ENCODE measurements around the gene MALSU1. TPM values are rescaled to one million over a fixed set of nuclear protein-coding genes. Genes with fewer than 3 reads are reported as not detected.

The MALSU1 gene
- total RNA-seq (34.3 TPM), polyA plus RNA-seq (10 to 100 TPM; 72.6 to 86.2 (median 80.6) TPM)

DNA sequence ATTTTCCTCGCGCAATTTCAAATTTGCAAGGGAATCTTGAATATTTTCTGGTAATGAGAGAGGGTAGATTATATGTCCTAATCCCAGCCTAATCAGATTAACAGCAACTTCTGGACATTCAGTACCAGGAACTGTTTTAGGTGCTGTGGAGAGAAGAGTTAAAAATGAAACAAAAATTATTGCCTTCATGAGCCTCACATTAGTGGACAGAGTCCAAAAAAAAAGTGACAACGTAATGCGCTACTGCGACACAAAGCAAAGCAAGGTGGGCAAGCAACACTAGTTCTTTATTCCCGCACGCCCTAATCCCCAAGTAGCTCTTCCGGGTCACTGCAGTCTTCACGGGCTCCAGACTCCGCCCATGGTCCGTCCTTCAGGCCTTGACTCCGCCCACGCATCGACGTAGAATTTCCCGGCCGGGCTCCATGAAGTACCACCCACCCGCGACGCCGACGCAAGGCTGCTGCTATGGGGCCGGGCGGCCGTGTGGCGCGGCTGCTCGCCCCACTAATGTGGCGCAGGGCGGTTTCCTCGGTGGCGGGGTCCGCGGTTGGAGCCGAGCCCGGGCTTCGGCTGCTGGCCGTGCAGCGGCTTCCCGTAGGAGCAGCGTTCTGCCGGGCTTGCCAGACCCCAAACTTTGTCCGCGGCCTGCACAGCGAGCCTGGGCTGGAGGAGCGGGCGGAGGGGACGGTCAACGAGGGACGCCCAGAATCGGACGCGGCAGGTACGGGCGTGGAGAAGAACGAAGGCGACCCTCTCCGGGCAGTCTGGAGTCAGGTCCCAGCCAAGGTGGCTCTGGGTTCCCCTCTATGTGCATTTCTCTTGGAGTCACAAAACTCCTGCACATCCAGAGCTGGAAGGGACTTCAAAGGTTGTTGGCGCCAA is at the start of gene MALSU1:
TSS of gene MALSU1 (plus strand) at position 455 of the 885 bp plus-strand sequence. CDS start at position 469, 14 bp downstream.
- ATAC-seq (ENCODE audit: low read depth in 2 of 2), result peak; percentile 100
- peaks cover 8% of the 10 kb centered on the region for H3K36me3 ChIP-seq (ENCODE audit: control insufficient read depth, insufficient read depth, low read length)
- Mint-ChIP-seq H3K36me3 (peaks cover 22% of the 10 kb centered on the region), H3K27me3 (peaks cover 11% of the 10 kb centered on the region), H3K4me1 (peaks cover 17 to 51% (median 34%) of the 10 kb centered on the region in 4 donors), H3K4me3 (peak within 1 kb of the TSS; percentile 84 to 97 (median 94)), H3K9me3 (peaks cover 0 to 1% (median 0%) of the 10 kb centered on the region in 7 donors), H3K27ac (peak within 1 kb of the TSS; percentile 97 to 99 (median 97))
- H3K9me3 ChIP-seq (ENCODE audit: control insufficient read depth in 2 of 2, low read length in 2 of 2), result no peaks in the 10 kb centered on the region
- peak; percentile 92 to 99 (median 94) for DNase-seq
- no peaks in the 10 kb centered on the region for H3K27me3 ChIP-seq (ENCODE audit: control insufficient read depth, insufficient read depth, low read length)
- peaks cover 38% of the 10 kb centered on the region for H3K4me1 ChIP-seq (ENCODE audit: control insufficient read depth, insufficient read depth, low read length, poor library complexity, severe bottlenecking)
- peak within 1 kb of the TSS; percentile 90 for H3K4me3 ChIP-seq (ENCODE audit: low read depth, low read length)
- H3K27ac ChIP-seq (ENCODE audit: insufficient read depth, low read length, poor library complexity, severe bottlenecking), result peak within 1 kb of the TSS; percentile 81

- Histone ChIP-seq H3K27ac (ENCODE audit: insufficient read depth, low read length, poor library complexity, severe bottlenecking) (no peak overlapping the region), H3K4me3 (ENCODE audit: low read depth, low read length) (no peak overlapping the region), H3K9me3 (ENCODE audit: control insufficient read depth in 2 of 2, low read length in 2 of 2) (no peaks in the 10 kb centered on the region), H3K4me1 (ENCODE audit: control insufficient read depth, insufficient read depth, low read length, poor library complexity, severe bottlenecking) (no peaks in the 10 kb centered on the region), H3K36me3 (ENCODE audit: control insufficient read depth, insufficient read depth, low read length) (no peaks in the 10 kb centered on the region), H3K27me3 (ENCODE audit: control insufficient read depth, insufficient read depth, low read length) (peaks cover 39% of the 10 kb centered on the region)
- no peak for DNase-seq
- ATAC-seq (ENCODE audit: low read depth in 2 of 2), result no peak
- H3K4me3 Mint-ChIP-seq, result no peak overlapping the region
- H3K27me3 Mint-ChIP-seq, result peaks cover 84% of the 10 kb centered on the region
- peaks cover 0 to 3% (median 0%) of the 10 kb centered on the region in 4 donors for H3K4me1 Mint-ChIP-seq
- peaks cover 0 to 15% (median 3%) of the 10 kb centered on the region in 7 donors for H3K9me3 Mint-ChIP-seq
- H3K36me3 Mint-ChIP-seq, result no peaks in the 10 kb centered on the region
- H3K27ac Mint-ChIP-seq, result no peak overlapping the region
These were observed 49.7 kb upstream of the MALSU1 start for GRCh38 chr7:23249486-23249885.

- Mint-ChIP-seq H3K27me3 (peaks cover 68% of the 10 kb centered on the region), H3K4me3 (no peak overlapping the region), H3K27ac (no peak overlapping the region), H3K4me1 (no peaks in the 10 kb centered on the region), H3K36me3 (no peaks in the 10 kb centered on the region), H3K9me3 (peaks cover 0 to 15% (median 0%) of the 10 kb centered on the region in 7 donors)
- no peak for DNase-seq
- peaks cover 17% of the 10 kb centered on the region for H3K27me3 ChIP-seq (ENCODE audit: control insufficient read depth, insufficient read depth, low read length)
- H3K9me3 ChIP-seq (ENCODE audit: control insufficient read depth in 2 of 2, low read length in 2 of 2), result no peaks in the 10 kb centered on the region
- H3K27ac ChIP-seq (ENCODE audit: insufficient read depth, low read length, poor library complexity, severe bottlenecking), result no peak overlapping the region
- ATAC-seq (ENCODE audit: low read depth in 2 of 2), result no peak
- no peak overlapping the region for H3K4me3 ChIP-seq (ENCODE audit: low read depth, low read length)
- no peaks in the 10 kb centered on the region for H3K36me3 ChIP-seq (ENCODE audit: control insufficient read depth, insufficient read depth, low read length)
- no peaks in the 10 kb centered on the region for H3K4me1 ChIP-seq (ENCODE audit: control insufficient read depth, insufficient read depth, low read length, poor library complexity, severe bottlenecking)
These were observed 45.0 kb upstream of the MALSU1 start for GRCh38 chr7:23254051-23254681.

DNA sequence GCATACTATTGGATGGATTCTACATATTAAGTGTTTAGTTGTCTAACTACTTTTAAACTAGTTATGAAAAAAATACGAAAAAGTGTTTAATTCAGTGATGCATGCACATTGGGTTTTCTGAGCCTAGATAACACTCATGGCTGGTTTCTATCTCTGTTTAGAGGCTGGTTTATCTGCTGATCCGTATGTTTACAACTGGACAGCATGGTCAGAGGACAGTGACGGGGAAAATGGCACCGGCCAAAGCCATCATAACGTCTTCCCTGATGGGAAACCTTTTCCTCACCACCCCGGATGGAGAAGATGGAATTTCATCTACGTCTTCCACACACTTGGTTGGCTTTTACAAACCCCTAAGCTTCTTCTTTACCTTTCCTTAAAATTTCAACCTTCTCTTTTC is 42.4 kb upstream of the MALSU1 start:
- H3K9me3 ChIP-seq (ENCODE audit: control insufficient read depth in 2 of 2, low read length in 2 of 2), result no peaks in the 10 kb centered on the region
- H3K27me3 ChIP-seq (ENCODE audit: control insufficient read depth, insufficient read depth, low read length), result peaks cover 11% of the 10 kb centered on the region
- H3K36me3 Mint-ChIP-seq, result no peaks in the 10 kb centered on the region
- no peaks in the 10 kb centered on the region for H3K36me3 ChIP-seq (ENCODE audit: control insufficient read depth, insufficient read depth, low read length)
- DNase-seq (no peak), ATAC-seq (ENCODE audit: low read depth in 2 of 2) (no peak)
- no peaks in the 10 kb centered on the region for H3K4me1 ChIP-seq (ENCODE audit: control insufficient read depth, insufficient read depth, low read length, poor library complexity, severe bottlenecking)
- H3K27me3 Mint-ChIP-seq, result peaks cover 42% of the 10 kb centered on the region
- no peak overlapping the region for H3K4me3 Mint-ChIP-seq
- H3K9me3 Mint-ChIP-seq, result peaks cover 0 to 8% (median under 1%) of the 10 kb centered on the region in 7 donors
- H3K4me1 Mint-ChIP-seq, result no peaks in the 10 kb centered on the region
- no peak overlapping the region for H3K27ac Mint-ChIP-seq
- no peak overlapping the region for H3K4me3 ChIP-seq (ENCODE audit: low read depth, low read length)
- H3K27ac ChIP-seq (ENCODE audit: insufficient read depth, low read length, poor library complexity, severe bottlenecking), result no peak overlapping the region

- H3K9me3 ChIP-seq (ENCODE audit: control insufficient read depth in 2 of 2, low read length in 2 of 2), result no peaks in the 10 kb centered on the region
- Mint-ChIP-seq H3K36me3 (no peaks in the 10 kb centered on the region), H3K27me3 (peaks cover 20% of the 10 kb centered on the region), H3K27ac (no peak overlapping the region), H3K4me3 (no peak overlapping the region), H3K4me1 (no peaks in the 10 kb centered on the region), H3K9me3 (peaks cover 0 to 2% (median 0%) of the 10 kb centered on the region in 7 donors)
- H3K27me3 ChIP-seq (ENCODE audit: control insufficient read depth, insufficient read depth, low read length), result peaks cover 2% of the 10 kb centered on the region
- no peaks in the 10 kb centered on the region for H3K36me3 ChIP-seq (ENCODE audit: control insufficient read depth, insufficient read depth, low read length)
- no peak overlapping the region for H3K4me3 ChIP-seq (ENCODE audit: low read depth, low read length)
- H3K27ac ChIP-seq (ENCODE audit: insufficient read depth, low read length, poor library complexity, severe bottlenecking), result no peak overlapping the region
- ATAC-seq (ENCODE audit: low read depth in 2 of 2), result no peak
- no peaks in the 10 kb centered on the region for H3K4me1 ChIP-seq (ENCODE audit: control insufficient read depth, insufficient read depth, low read length, poor library complexity, severe bottlenecking)
- no peak for DNase-seq
These were observed 38.8 kb upstream of the MALSU1 start for GRCh38 chr7:23260371-23260770.

DNA sequence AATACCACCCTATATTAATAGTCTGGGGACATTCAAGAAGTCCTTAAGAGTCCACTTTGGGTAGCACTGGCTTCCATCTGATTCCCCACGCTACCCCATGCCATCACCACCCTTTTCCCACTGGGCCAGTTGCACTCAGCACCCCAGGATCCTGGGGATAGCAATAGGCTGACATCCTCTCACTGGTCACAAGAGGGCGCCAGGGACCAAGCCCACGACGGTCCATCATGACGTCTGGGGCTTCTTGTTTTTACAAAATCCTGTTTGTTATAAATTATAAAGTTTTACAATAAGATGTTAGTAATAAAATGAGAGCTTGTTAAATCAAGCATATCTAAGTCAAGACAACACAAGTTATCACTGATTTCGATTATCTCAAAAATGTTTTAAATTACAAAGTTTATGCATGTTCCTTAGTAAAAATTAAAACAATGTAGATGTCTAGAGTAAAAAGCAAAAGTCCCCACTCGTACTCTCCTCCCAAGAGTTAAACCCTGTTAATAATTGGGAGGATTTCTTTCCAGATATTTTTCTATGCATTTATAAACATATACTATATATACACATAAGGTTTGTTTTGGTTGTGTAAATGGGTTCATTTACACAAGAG is 37.2 kb upstream of the MALSU1 start:
- peaks cover 5% of the 10 kb centered on the region for H3K27me3 Mint-ChIP-seq
- Histone ChIP-seq H3K4me1 (ENCODE audit: control insufficient read depth, insufficient read depth, low read length, poor library complexity, severe bottlenecking) (no peaks in the 10 kb centered on the region), H3K27me3 (ENCODE audit: control insufficient read depth, insufficient read depth, low read length) (no peaks in the 10 kb centered on the region), H3K36me3 (ENCODE audit: control insufficient read depth, insufficient read depth, low read length) (no peaks in the 10 kb centered on the region), H3K27ac (ENCODE audit: insufficient read depth, low read length, poor library complexity, severe bottlenecking) (no peak overlapping the region), H3K9me3 (ENCODE audit: control insufficient read depth in 2 of 2, low read length in 2 of 2) (no peaks in the 10 kb centered on the region), H3K4me3 (ENCODE audit: low read depth, low read length) (peak overlapping the region; percentile 11)
- H3K9me3 Mint-ChIP-seq, result peaks cover 0 to 2% (median 0%) of the 10 kb centered on the region in 7 donors
- ATAC-seq (ENCODE audit: low read depth in 2 of 2) (peak; percentile 83 to 84), DNase-seq (peak; percentile 21 to 73 (median 47))
- H3K4me1 Mint-ChIP-seq, result no peaks in the 10 kb centered on the region
- no peak overlapping the region for H3K27ac Mint-ChIP-seq
- H3K4me3 Mint-ChIP-seq, result no peak overlapping the region
- H3K36me3 Mint-ChIP-seq, result no peaks in the 10 kb centered on the region

GRCh38 chr7:23264916-23265458 is 34.2 kb upstream of the MALSU1 start:
- Histone ChIP-seq H3K27me3 (ENCODE audit: control insufficient read depth, insufficient read depth, low read length) (no peaks in the 10 kb centered on the region), H3K36me3 (ENCODE audit: control insufficient read depth, insufficient read depth, low read length) (no peaks in the 10 kb centered on the region), H3K27ac (ENCODE audit: insufficient read depth, low read length, poor library complexity, severe bottlenecking) (no peak overlapping the region), H3K4me3 (ENCODE audit: low read depth, low read length) (no peak overlapping the region), H3K9me3 (ENCODE audit: control insufficient read depth in 2 of 2, low read length in 2 of 2) (no peaks in the 10 kb centered on the region), H3K4me1 (ENCODE audit: control insufficient read depth, insufficient read depth, low read length, poor library complexity, severe bottlenecking) (no peaks in the 10 kb centered on the region)
- no peaks in the 10 kb centered on the region for H3K4me1 Mint-ChIP-seq
- ATAC-seq (ENCODE audit: low read depth in 2 of 2) (no peak), DNase-seq (peak in 1 of 3 donors; percentile 12)
- no peaks in the 10 kb centered on the region for H3K27me3 Mint-ChIP-seq
- H3K9me3 Mint-ChIP-seq, result peaks cover 0 to 2% (median 0%) of the 10 kb centered on the region in 7 donors
- H3K27ac Mint-ChIP-seq, result no peak overlapping the region
- no peak overlapping the region for H3K4me3 Mint-ChIP-seq
- H3K36me3 Mint-ChIP-seq, result no peaks in the 10 kb centered on the region
